ENCODE results near the gene SLC26A11. TPM values are rescaled to one million over a fixed set of nuclear protein-coding genes. Genes with fewer than 3 reads are reported as not detected.

SLC26A11 gene
- total RNA-seq, 1 experiment from 2014 or later: 17.7 TPM

DNA sequence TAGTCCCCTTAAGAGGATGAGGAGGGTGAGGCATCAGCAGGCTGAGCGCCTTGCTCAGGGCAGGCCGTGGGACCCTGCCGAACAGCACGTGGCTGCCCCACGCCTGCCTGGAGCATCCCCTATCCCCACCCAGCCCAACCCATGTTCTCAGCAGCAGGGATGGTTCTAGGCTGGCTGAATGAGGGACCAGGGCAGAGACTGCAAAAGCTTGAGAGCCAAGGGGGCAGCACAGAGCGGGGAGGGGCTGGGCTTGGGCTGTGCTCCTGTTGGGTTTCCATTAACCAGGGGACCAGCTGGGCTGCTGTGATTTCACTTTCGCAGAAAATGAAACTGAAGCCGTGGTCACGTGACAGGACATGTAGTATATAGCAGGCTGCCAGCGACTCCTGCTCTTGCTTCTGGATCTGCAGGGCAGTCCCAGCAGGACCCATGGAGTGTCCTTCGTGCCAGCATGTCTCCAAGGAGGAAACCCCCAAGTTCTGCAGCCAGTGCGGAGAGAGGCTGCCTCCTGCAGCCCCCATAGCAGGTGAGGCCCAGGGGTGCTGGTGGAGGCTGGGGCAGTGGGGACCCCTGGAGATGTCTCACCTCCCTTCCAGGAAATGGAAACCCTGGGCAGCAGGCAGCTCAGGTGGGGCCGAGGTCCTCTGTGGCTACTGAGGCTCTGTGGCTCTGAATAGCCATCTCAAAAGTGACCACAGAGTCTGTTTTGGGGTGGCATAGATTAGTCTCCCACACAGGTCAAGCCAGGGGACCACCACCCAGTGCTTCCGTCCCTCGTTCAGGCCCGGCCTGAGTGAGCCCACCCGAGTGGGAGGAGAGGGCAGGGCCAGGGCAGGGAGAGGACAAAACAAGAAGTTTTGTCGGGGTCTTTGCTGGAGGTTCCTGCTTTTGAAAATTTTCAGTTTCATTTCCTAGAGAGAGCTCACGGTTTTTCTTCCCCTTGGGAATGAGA is 43.3 kb downstream of the SLC26A11 start:
- ChIA-PET POLR2A (no interaction called here), CTCF (no interaction called here), RAD21 (ENCODE audit: low non-redundant PET in 1 of 2, low total read pairs in 2 of 2, uncharacterized antibody in 2 of 2, unreplicated experiment in 2 of 2) (no interaction called here)
- no peak overlapping the region; the same call in 1 of the 2 replicates for H3K27ac ChIP-seq (ENCODE audit: low read depth, low read length)
- H3K9me3 ChIP-seq (ENCODE audit: control insufficient read depth in 1 of 2, insufficient read depth in 1 of 2, low read depth in 1 of 2, low read length in 2 of 2): no peaks in the 10 kb centered on the region
- no peak overlapping the region for H3K4me2 ChIP-seq (ENCODE audit: low read length)
- H3K9me2 ChIP-seq (ENCODE audit: insufficient read depth): no peaks in the 10 kb centered on the region
- H3K4me1 ChIP-seq (ENCODE audit: control insufficient read depth in 1 of 2, insufficient read depth in 2 of 2, low read length in 2 of 2): peaks cover 16 to 30% of the 10 kb centered on the region in 2 experiments
- H4K20me1 ChIP-seq (ENCODE audit: insufficient read depth): no peaks in the 10 kb centered on the region
- H3K4me3 ChIP-seq (replicated peaks in 1 of 2; ENCODE audit: low read depth in 1 of 2, low read length in 2 of 2): no peak overlapping the region
- BruUV-seq (replicated peaks): no TSS peak
- no peak for DNase-seq (ENCODE audit: low read depth, low spot score)
- intact Hi-C loops (cut with micrococcal nuclease): no loop called here
- TF ChIP-seq POLR2A (IDR thresholded peaks at IDR 0.05; ENCODE audit: borderline replicate concordance, extremely low read depth, insufficient read depth, insufficient read length) (no peak), ZFX (IDR thresholded peaks at IDR 0.05) (no peak), YY1 (IDR thresholded peaks at IDR 0.05; ENCODE audit: extremely low read depth, insufficient replicate concordance, low read depth, low read length) (no peak), EZH2phosphoT487 (IDR thresholded peaks at IDR 0.05; ENCODE audit: borderline replicate concordance) (no peak), CBX3 (IDR thresholded peaks at IDR 0.05; ENCODE audit: low read depth) (no peak), SP1 (IDR thresholded peaks at IDR 0.05; ENCODE audit: low read depth) (no peak), ZNF274 (IDR thresholded peaks at IDR 0.05; ENCODE audit: low read depth, low read length) (no peak), SIN3A (IDR thresholded peaks at IDR 0.05; ENCODE audit: low read depth) (no peak), ELF1 (IDR thresholded peaks at IDR 0.05; ENCODE audit: borderline replicate concordance, low read depth) (no peak), POLR2AphosphoS5 (IDR thresholded peaks at IDR 0.05; ENCODE audit: low read depth, low read length) (no peak), FOSL1 (IDR thresholded peaks at IDR 0.05; ENCODE audit: low read depth) (no peak)
- TF ChIP-seq, protein P1, sequence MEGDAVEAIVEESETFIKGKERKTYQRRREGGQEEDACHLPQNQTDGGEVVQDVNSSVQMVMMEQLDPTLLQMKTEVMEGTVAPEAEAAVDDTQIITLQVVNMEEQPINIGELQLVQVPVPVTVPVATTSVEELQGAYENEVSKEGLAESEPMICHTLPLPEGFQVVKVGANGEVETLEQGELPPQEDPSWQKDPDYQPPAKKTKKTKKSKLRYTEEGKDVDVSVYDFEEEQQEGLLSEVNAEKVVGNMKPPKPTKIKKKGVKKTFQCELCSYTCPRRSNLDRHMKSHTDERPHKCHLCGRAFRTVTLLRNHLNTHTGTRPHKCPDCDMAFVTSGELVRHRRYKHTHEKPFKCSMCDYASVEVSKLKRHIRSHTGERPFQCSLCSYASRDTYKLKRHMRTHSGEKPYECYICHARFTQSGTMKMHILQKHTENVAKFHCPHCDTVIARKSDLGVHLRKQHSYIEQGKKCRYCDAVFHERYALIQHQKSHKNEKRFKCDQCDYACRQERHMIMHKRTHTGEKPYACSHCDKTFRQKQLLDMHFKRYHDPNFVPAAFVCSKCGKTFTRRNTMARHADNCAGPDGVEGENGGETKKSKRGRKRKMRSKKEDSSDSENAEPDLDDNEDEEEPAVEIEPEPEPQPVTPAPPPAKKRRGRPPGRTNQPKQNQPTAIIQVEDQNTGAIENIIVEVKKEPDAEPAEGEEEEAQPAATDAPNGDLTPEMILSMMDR (IDR thresholded peaks at IDR 0.05 in 2 of 3, conservative IDR thresholded peaks at IDR 0.05 in 1 of 3; ENCODE audit: borderline replicate concordance in 1 of 3, insufficient read depth in 1 of 3, low read depth in 2 of 3, low read length in 2 of 3): no peak
- TF ChIP-seq, protein P2, sequence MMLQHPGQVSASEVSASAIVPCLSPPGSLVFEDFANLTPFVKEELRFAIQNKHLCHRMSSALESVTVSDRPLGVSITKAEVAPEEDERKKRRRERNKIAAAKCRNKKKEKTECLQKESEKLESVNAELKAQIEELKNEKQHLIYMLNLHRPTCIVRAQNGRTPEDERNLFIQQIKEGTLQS (IDR thresholded peaks at IDR 0.05): no peak
- H3K36me3 ChIP-seq (ENCODE audit: control insufficient read depth in 1 of 2, insufficient read depth in 2 of 2, low read length in 2 of 2): no peaks in the 10 kb centered on the region
- ATAC-seq: no peak
- no peak overlapping the region for H3K9ac ChIP-seq (ENCODE audit: low read length)
- H3K27me3 ChIP-seq (ENCODE audit: insufficient read depth, low read length): no peaks in the 10 kb centered on the region
- no peaks in the 10 kb centered on the region for H3K79me2 ChIP-seq (ENCODE audit: insufficient read depth, low read length)
- no peak overlapping the region for H2AFZ ChIP-seq (ENCODE audit: low read depth, low read length, poor library complexity, severe bottlenecking)

All from HCT116 (cell line).